ENCODE results near the gene CPM.

DNA sequence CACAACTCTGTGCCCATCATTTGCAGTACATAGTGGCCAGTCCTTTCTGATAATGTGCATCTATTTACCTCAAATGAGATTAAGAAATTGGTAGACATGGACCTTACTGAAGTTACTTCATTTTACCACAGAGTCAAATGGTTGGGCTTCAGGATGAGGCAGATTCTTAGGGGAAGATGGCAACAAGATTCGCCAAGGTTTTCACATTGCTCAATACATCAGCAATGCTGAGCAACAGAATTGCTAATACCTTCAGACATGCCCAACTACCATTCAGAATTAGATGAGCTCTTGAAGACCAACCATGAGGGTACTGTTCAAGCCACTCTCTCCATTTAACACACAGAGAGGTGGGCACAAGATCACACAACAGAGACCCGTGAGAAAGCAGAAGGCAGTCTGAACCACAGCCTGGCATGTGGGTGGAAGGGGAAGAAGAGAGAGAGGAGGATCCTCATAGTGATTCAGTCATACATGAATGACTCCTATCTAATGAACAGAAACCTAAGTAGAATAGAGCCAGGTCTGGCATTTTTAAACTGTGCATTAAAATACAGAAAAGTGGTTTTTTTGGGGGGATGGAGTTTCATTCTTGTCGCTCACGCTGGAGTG, 28.5 kb downstream of the CPM start:
- TF ChIP-seq ATF1 (CRISPR knock-in tag; IDR thresholded peaks at IDR 0.05): no peak
- TF ChIP-seq, protein P1, sequence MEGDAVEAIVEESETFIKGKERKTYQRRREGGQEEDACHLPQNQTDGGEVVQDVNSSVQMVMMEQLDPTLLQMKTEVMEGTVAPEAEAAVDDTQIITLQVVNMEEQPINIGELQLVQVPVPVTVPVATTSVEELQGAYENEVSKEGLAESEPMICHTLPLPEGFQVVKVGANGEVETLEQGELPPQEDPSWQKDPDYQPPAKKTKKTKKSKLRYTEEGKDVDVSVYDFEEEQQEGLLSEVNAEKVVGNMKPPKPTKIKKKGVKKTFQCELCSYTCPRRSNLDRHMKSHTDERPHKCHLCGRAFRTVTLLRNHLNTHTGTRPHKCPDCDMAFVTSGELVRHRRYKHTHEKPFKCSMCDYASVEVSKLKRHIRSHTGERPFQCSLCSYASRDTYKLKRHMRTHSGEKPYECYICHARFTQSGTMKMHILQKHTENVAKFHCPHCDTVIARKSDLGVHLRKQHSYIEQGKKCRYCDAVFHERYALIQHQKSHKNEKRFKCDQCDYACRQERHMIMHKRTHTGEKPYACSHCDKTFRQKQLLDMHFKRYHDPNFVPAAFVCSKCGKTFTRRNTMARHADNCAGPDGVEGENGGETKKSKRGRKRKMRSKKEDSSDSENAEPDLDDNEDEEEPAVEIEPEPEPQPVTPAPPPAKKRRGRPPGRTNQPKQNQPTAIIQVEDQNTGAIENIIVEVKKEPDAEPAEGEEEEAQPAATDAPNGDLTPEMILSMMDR (IDR thresholded peaks at IDR 0.05): no peak
- TF ChIP-seq IRF2 (CRISPR knock-in tag; IDR thresholded peaks at IDR 0.05; ENCODE audit: borderline replicate concordance, low read depth): no peak
- TF ChIP-seq, protein P2, sequence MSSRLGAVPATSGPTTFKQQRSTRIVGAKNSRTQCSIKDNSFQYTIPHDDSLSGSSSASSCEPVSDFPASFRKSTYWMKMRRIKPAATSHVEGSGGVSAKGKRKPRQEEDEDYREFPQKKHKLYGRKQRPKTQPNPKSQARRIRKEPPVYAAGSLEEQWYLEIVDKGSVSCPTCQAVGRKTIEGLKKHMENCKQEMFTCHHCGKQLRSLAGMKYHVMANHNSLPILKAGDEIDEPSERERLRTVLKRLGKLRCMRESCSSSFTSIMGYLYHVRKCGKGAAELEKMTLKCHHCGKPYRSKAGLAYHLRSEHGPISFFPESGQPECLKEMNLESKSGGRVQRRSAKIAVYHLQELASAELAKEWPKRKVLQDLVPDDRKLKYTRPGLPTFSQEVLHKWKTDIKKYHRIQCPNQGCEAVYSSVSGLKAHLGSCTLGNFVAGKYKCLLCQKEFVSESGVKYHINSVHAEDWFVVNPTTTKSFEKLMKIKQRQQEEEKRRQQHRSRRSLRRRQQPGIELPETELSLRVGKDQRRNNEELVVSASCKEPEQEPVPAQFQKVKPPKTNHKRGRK (CRISPR knock-in tag; IDR thresholded peaks at IDR 0.05; ENCODE audit: borderline replicate concordance): no peak
- no peak for TF ChIP-seq ZNF219 (CRISPR knock-in tag; IDR thresholded peaks at IDR 0.05; ENCODE audit: borderline replicate concordance)

Measured in WTC11 (cell line).